Urinary bladder (tissue), 4 donors: ENCODE measurements around the gene SLC6A14. TPM values are rescaled to one million over a fixed set of nuclear protein-coding genes. Genes with fewer than 3 reads are reported as not detected.

Experiments
- DNase-seq: peaks from one replicate; pipeline ENCODE4 v3.0.0-alpha.2; 2015; ENCODE audit errors: extremely low spot score
- H3K27ac ChIP-seq: one replicate; pipeline ENCODE4 v1.5.1; 2013; ENCODE audit warnings: low read depth, mild to moderate bottlenecking, moderate library complexity
- H3K36me3 ChIP-seq: one replicate; pipeline ENCODE4 v1.6.1; 2013; ENCODE audit warnings: mild to moderate bottlenecking, moderate library complexity; ENCODE audit not compliant: insufficient read depth
- H3K4me1 ChIP-seq: one replicate; pipeline ENCODE4 v1.6.1; 2013; ENCODE audit warnings: mild to moderate bottlenecking, moderate library complexity; ENCODE audit not compliant: insufficient read depth
- H3K4me3 ChIP-seq: one replicate; pipeline ENCODE4 v1.5.1; 2013; ENCODE audit warnings: low read depth, low read length
- WGBS: extraction: QIAGEN DNeasy Blood & Tissue Kit; methylation state at CpG from one replicate; pipeline ENCODE4 v1.1.7; 2013; 5-methylcytosine and 5-hydroxymethylcytosine counted together
- polyA plus RNA-seq: library from polyadenylated mRNA; stranded (reverse); fragments of 200-250 nt; gene quantifications from one replicate; pipeline ENCODE4 v1.2.3, GENCODE V29; 2013
- total RNA-seq: library from RNA; depleted of rRNA; stranded (reverse); fragments of >200 nt; gene quantifications from one replicate; pipeline ENCODE4 v1.2.3, GENCODE V29; 2014
- donor health status: healthy with polysubstance abuse.
- donor health status: healthy.

The SLC6A14 gene, protein sequence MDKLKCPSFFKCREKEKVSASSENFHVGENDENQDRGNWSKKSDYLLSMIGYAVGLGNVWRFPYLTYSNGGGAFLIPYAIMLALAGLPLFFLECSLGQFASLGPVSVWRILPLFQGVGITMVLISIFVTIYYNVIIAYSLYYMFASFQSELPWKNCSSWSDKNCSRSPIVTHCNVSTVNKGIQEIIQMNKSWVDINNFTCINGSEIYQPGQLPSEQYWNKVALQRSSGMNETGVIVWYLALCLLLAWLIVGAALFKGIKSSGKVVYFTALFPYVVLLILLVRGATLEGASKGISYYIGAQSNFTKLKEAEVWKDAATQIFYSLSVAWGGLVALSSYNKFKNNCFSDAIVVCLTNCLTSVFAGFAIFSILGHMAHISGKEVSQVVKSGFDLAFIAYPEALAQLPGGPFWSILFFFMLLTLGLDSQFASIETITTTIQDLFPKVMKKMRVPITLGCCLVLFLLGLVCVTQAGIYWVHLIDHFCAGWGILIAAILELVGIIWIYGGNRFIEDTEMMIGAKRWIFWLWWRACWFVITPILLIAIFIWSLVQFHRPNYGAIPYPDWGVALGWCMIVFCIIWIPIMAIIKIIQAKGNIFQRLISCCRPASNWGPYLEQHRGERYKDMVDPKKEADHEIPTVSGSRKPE
- total RNA-seq (0.58 TPM), polyA plus RNA-seq (0.03 TPM)

DNA sequence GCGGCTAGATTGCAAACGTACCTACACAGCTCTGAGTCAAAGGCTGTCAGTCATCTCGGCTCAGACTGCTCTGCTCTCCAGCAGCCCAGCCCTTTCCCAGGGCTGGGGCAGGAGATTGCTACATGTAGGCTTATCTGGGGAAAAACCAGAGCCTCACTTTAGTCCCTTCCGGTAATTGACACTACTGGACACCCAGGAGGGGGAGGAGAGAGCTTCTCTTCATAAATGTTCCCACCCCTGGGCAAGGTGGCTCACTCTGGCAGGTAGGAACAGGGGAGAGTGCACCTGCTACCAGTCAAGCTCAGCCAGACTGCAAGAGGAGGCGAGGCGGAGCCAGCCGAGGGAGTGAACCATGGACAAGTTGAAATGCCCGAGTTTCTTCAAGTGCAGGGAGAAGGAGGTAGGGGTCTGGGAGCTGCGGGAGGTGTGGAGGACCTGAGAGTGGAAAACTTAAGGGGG is at the start of gene SLC6A14:
SLC6A14 (plus strand) TSS at position 249 of the 459 bp plus-strand sequence; CDS start at position 353, 104 bp downstream.
- no peak within 1 kb of the TSS for H3K4me3 ChIP-seq
- no peak for DNase-seq
- no peaks in the 10 kb centered on the region for H3K36me3 ChIP-seq
- no peak within 1 kb of the TSS for H3K27ac ChIP-seq
- H3K4me1 ChIP-seq, result no peaks in the 10 kb centered on the region
- 70% methylated on average over 9 of the region's 9 CpGs for WGBS

DNA sequence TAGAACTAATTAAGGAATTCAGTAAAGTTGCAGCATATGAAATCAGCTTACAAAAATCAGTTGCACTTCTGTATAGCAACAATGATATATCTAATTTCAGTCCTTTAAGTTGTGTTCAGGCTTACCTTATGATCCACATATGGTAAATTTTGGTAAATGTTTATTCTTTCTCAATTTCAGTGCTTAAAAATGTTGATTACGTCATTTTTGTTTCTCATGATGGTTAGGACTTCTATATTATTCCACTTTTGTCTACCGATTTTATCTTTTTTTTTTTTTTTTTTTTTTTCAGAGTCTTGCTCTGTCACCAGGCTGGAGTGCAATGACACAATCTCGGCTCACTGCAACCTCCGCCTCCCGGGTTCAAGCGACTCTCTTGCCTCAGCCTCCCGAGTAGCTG is 40.7 kb upstream of the SLC6A14 start:
- no peak overlapping the region for H3K4me3 ChIP-seq
- no peaks in the 10 kb centered on the region for H3K4me1 ChIP-seq
- H3K27ac ChIP-seq, result no peak overlapping the region
- 91% methylated on average over 7 of the region's 7 CpGs for WGBS
- no peaks in the 10 kb centered on the region for H3K36me3 ChIP-seq
- no peak for DNase-seq

DNA sequence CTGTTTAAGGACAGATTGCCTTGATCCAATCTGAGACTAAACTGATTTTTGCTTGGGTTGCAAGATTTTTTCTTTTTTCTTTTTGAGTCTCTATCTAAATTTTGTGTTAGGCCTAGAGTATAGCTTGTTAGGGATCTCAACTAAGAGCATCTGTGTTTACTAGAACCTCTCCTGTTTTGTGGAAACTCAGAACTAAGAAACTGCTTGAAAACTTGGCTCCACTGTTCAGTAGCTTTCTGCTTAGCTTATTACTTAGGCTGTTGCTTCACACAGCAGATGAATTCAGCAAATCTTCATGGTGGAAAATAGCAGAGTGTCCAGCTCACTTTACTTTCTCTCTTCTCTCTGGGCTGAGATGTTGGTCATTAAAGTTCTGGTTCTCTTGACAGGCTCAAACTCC is 36.7 kb upstream of the SLC6A14 start:
- DNase-seq, result no peak
- no peaks in the 10 kb centered on the region for H3K4me1 ChIP-seq
- no peak overlapping the region for H3K27ac ChIP-seq
- no peaks in the 10 kb centered on the region for H3K36me3 ChIP-seq
- H3K4me3 ChIP-seq, result no peak overlapping the region

DNA sequence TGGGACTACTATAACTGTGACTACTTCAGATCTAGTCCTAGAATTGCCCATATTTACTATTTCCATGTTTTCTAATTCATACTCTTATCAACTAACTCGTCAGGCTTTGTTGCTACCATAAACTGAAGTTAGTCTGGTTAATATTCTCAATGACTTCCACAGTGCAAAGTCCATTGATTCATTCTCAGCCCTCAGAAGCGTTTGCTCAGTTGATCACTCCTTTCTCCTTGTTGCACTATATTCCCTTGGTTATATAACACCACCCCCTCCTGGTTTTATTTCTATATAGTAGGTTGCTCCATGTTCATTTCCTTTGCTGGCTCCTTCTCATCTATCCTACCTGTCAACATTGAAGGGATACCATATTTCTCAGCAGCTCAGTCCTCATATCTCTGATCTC is 27.2 kb upstream of the SLC6A14 start:
- no peak overlapping the region for H3K27ac ChIP-seq
- no peak for DNase-seq
- WGBS, result 79% methylated on average over 2 of the region's 2 CpGs
- H3K4me3 ChIP-seq, result no peak overlapping the region
- no peaks in the 10 kb centered on the region for H3K4me1 ChIP-seq
- H3K36me3 ChIP-seq, result no peaks in the 10 kb centered on the region

DNA sequence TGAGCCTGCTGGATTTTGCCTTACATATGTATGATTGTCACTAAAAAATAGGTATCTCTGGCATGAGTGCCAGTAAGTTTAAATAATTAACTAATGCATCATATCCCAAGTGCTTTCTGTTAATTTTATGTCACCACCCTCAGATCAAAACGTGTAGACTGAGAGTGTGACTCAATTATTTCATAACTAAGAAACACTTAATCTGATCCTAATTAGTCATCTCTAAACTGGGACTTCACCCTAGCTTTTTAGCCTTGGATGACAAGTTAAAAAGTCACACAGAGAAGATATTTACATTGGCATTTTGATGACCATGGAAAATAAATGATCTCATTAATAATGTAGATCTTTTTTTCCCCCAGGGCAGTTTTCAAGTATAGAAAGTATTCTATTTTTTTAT is 23.1 kb upstream of the SLC6A14 start:
- 51% methylated on average over 1 of the region's 1 CpG for WGBS
- DNase-seq, result no peak
- H3K27ac ChIP-seq, result no peak overlapping the region
- H3K4me3 ChIP-seq, result no peak overlapping the region
- no peaks in the 10 kb centered on the region for H3K4me1 ChIP-seq
- H3K36me3 ChIP-seq, result no peaks in the 10 kb centered on the region

DNA sequence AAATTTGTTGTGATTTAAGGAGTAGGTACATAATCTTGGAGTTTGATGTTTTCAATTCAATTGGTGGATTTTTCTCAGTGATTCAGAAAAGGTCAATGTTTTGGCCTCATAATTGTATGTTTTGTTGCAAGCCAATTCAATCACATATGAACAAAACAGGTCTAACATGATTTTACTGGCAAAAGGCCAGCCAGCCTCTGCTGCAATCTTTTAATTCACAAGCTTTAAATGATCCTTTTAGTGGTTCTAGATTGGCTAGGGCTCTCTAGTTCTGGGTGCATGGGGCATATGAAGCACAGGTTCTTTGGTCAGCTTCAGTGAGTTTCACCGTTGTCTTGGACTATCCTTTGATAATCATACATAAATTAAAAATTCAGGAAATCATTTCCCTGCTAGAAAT is 19.2 kb upstream of the SLC6A14 start:
- H3K27ac ChIP-seq, result no peak overlapping the region
- WGBS, result 87% methylated on average over 1 of the region's 1 CpG
- H3K4me1 ChIP-seq, result no peaks in the 10 kb centered on the region
- no peak overlapping the region for H3K4me3 ChIP-seq
- DNase-seq, result peak; percentile 10
- no peaks in the 10 kb centered on the region for H3K36me3 ChIP-seq

DNA sequence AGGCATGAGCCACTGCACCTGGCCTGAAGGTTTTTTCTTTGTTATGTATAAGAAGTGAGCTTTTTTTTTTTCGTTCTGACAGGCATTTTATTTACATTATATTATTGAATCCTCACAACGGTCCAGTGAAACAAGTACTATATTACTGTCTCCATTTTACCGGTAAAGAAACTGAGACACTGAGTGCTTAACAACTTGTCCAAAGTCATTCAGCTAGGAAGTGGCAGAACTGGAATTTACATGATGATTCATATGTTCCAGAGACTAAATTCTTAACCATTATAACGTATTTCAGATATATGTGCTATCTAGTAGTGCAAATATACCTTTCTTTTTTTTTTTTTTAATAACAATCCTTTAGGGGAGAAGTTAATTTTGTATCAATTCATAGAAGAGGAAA is 18.4 kb upstream of the SLC6A14 start:
- Histone ChIP-seq H3K4me3 (no peak overlapping the region), H3K4me1 (no peaks in the 10 kb centered on the region), H3K36me3 (no peaks in the 10 kb centered on the region), H3K27ac (no peak overlapping the region)
- 69% methylated on average over 4 of the region's 4 CpGs for WGBS
- no peak for DNase-seq

DNA sequence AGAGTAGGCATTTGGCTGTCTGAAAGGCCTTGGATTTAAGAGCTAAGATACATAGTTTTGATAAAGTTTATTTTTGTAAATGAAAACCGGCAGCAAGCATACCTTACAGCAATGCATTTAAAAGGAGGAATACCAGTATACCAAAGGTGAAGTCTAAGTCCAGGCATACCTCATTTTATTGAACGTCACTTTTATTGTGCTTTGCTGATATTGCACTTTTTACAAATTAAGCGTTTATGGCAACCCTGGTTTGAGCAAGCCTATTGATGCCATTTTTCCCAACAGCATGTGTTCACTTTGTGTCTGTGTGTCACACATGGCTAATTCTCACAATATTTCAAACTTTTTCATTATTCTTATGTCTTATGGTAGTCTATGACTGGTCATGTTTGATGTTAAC is 8.4 kb upstream of the SLC6A14 start:
- Histone ChIP-seq H3K36me3 (no peaks in the 10 kb centered on the region), H3K4me3 (no peak overlapping the region), H3K4me1 (no peaks in the 10 kb centered on the region), H3K27ac (no peak overlapping the region)
- WGBS, result 89% methylated on average over 3 of the region's 3 CpGs
- no peak for DNase-seq

DNA sequence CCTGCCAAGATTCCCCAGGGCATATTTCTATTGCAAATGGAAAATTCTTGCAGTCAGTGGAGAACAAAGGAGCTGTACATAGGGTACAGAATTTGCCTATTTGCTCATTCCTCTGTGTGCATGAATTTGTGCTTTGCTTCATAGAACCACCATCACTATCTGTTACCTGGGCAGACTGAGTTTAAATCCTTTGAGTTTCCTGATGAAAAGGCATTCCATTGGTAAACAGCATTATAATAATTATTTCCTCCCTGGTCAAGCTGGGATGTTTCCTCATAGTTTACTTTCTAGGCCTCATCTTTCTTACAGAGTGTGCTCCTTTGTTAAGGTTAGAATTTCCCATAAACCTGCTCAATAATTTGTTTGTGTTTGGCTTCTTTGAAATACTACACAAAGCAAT is 809 bp upstream of the SLC6A14 start:
- Histone ChIP-seq H3K4me3 (no peak overlapping the region), H3K4me1 (no peaks in the 10 kb centered on the region), H3K36me3 (no peaks in the 10 kb centered on the region), H3K27ac (no peak overlapping the region)
- no peak for DNase-seq

DNA sequence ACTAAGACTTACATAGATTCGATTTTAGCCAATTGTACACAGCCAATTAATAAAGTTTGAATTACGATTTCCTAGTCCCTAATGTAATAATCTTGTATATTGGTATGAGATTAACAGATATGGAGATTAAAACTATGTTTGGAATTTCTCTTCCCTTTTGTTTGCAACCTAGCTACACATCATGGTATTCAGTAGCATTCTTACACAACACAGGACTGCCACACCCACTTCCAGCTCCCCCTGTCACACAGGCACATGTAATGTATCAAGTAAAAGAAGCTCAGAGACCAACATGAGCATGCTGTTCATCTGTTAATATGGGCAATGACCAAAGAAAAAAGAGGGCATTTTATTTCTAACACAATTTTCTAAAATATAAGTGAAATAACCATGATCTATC is 12.8 kb downstream of the SLC6A14 start:
- H3K4me1 ChIP-seq, result no peaks in the 10 kb centered on the region
- H3K4me3 ChIP-seq, result no peak overlapping the region
- H3K27ac ChIP-seq, result no peak overlapping the region
- WGBS, result 69% methylated on average over 2 of the region's 2 CpGs
- no peaks in the 10 kb centered on the region for H3K36me3 ChIP-seq
- no peak for DNase-seq

DNA sequence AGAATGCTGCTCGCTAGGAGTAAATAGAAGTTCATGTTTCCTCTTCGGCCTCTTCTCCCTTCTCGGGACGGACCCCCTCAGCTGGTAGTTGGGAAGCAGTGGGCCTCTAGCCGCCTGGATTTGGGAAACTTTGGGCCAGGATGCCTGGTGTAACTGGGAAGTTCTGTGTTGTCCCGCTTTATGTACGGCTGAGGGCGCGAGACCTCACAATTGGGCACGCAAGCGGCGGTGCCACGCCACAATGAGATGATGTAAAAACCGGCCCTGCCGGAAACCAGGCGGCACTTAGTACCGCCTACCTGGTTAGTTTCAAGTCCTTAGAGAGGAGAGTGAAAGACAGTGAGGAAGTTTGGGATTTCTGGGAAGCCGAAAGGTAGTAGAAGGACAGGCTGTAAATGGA is 26.4 kb downstream of the SLC6A14 start, which contains the start of gene CT83:
CT83 (minus strand) TSS at position 155 of the 400 bp plus-strand sequence; CDS start at position 35, 120 bp downstream.
- Histone ChIP-seq H3K27ac (no peak within 1 kb of the TSS), H3K4me3 (no peak within 1 kb of the TSS), H3K36me3 (no peaks in the 10 kb centered on the region), H3K4me1 (no peaks in the 10 kb centered on the region)
- 96% methylated on average over 18 of the region's 18 CpGs for WGBS
- no peak for DNase-seq

DNA sequence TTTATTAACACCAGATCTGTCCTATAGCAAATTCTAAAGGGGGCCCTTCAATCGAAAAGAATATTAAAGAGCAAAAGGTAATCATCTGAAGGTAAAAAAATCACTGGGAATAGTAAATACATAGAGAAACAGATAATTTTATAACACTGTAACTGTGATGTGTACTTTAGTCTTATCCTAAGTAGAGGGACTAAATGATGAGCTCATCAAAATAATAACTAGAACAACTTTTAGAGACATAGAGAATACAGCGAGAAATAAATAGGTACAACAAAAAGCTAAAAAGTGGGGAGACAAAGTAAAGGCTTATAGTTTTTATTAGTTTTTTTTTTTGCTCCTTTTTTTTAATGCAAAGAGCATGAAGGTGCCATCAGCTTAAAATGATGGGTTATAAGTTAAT is 43.7 kb downstream of the SLC6A14 start:
- WGBS, result 96% methylated on average over 2 of the region's 2 CpGs
- Histone ChIP-seq H3K36me3 (no peaks in the 10 kb centered on the region), H3K4me3 (no peak overlapping the region), H3K4me1 (no peaks in the 10 kb centered on the region), H3K27ac (no peak overlapping the region)
- DNase-seq, result no peak

DNA sequence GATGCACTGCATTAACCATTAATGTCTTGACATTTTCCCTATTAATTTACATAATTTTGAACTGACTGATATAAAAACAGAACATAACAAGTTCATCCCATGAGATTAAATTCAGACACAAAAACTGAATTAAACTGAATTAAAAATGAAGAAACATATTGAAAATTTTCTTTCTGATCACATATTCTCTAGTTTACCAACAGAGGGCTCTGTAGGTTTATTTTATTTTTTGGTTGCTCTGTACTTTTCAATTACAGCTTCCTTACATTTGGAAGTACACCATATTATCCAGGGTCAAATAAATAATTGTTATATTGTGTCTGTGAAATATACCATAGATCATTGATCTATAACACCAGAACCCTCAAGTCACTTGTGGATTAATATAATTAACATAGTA is 53.7 kb downstream of the SLC6A14 start:
- no peak for DNase-seq

DNA sequence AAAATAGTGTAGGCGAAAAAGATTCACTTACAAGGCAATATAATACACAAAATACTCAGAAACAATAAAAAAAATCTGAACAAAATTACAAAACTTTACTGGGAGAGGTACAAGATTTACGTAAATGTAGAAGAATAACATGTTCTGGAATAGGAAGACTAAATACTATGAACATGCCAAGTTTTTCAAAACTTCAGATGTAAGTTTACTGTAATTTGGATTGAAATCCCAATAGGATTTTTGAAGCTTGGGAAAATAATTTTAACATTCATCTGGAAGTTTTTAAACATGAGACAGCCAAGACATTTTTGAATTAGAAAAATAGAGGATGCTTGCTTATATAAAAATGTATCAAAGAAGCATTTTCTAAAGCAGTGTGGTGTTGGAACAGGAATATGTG is 56.9 kb downstream of the SLC6A14 start:
- WGBS, result 63% methylated on average over 2 of the region's 2 CpGs
- Histone ChIP-seq H3K27ac (no peak overlapping the region), H3K4me3 (no peak overlapping the region), H3K4me1 (no peaks in the 10 kb centered on the region), H3K36me3 (no peaks in the 10 kb centered on the region)
- no peak for DNase-seq

More for the DNA sequence above, 53.7 kb downstream of the SLC6A14 start:
- Histone ChIP-seq H3K4me1 (no peaks in the 10 kb centered on the region), H3K4me3 (no peak overlapping the region), H3K36me3 (no peaks in the 10 kb centered on the region), H3K27ac (no peak overlapping the region)
